Heart left ventricle (tissue), 16 donors: ENCODE data around the gene RNF6. TPM values are rescaled to one million over a fixed set of nuclear protein-coding genes. Genes with fewer than 3 reads are reported as not detected.

Experiments used
- ATAC-seq, 4 donors: fragments of 200-7000 bp; cut with Tn5 transposase; one replicate each; pipeline ENCODE4 v1.9.1; 2020 to 2022; ENCODE audit warnings: moderate library complexity in 4 of 4, mild to moderate bottlenecking in 3 of 4, moderate number of reproducible peaks in 1 of 4
- DNase-seq, 5 donors: peaks; one replicate each; pipeline ENCODE4 v3.0.0-alpha.2; 2020
- H3K27ac ChIP-seq, 12 donors: fragments of 200-600 bp; sonication (generic) in 4 of 12; one replicate each; pipeline versions ENCODE4 v1.5.0 to v1.8.0; 2016 to 2022; ENCODE audit warnings: mild to moderate bottlenecking in 2 of 12
- H3K27me3 ChIP-seq, 9 donors: fragments of 200-600 bp; sonication (generic) in 2 of 9; one replicate each; pipeline versions ENCODE4 v1.5.1 to v1.8.0; 2016 to 2022; ENCODE audit warnings: mild to moderate bottlenecking in 3 of 9
- H3K36me3 ChIP-seq, 9 donors: fragments of 200-600 bp; sonication (generic) in 2 of 9; one replicate each; pipeline versions ENCODE4 v1.5.0 to v1.8.0; 2018 to 2022; ENCODE audit warnings: mild to moderate bottlenecking in 2 of 9
- H3K4me1 ChIP-seq, 12 donors: fragments of 200-600 bp; sonication (generic) in 4 of 12; one replicate each; pipeline versions ENCODE4 v1.5.0 to v1.8.0; 2016 to 2022; ENCODE audit warnings: mild to moderate bottlenecking in 3 of 12
- H3K4me3 ChIP-seq, 12 donors: fragments of 200-600 bp; sonication (generic) in 4 of 12; one replicate each; pipeline versions ENCODE4 v1.5.0 to v1.8.0; 2017 to 2022; ENCODE audit warnings: mild to moderate bottlenecking in 9 of 12, moderate library complexity in 4 of 12
- H3K9me3 ChIP-seq, 12 donors: fragments of 200-600 bp; sonication (generic) in 4 of 12; one replicate each; pipeline versions ENCODE4 v1.5.0 to v1.8.0; 2016 to 2022; ENCODE audit warnings: mild to moderate bottlenecking in 1 of 12
- POLR2A ChIP-seq, 2 donors: fragments of 450-650 bp; IDR thresholded peaks; one replicate each; pipeline ENCODE4 v1.6.1; 2017; ENCODE audit warnings: antibody characterized with exemption in 2 of 2, mild to moderate bottlenecking in 2 of 2, moderate library complexity in 2 of 2
- WGBS, 4 donors: extraction: QIAGEN DNeasy Blood & Tissue Kit in 2 of 4; methylation state at CpG; one replicate each; pipeline versions ENCODE4 v1.1.5 to v1.1.7; 2013 to 2018; 5-methylcytosine and 5-hydroxymethylcytosine counted together
- intact Hi-C, 10 donors: fragments of 100-400 bp; cut with DNase I; formaldehyde crosslinking; loops; one replicate each; pipeline versions ENCODE4 v1.11.1 to v1.14.2; 2022
- polyA plus RNA-seq, 2 donors: library from polyadenylated mRNA; stranded (reverse); fragments of 200-250 nt; gene quantifications; one replicate each; pipeline ENCODE4 v1.2.3, GENCODE V29; 2013
- total RNA-seq, 9 donors: library from RNA; depleted of rRNA in 2 of 9; stranded (reverse); fragments of >200 nt in 2 of 9; fragmentation: NEBNext Ultra II Directional in 3 of 9; extraction: Animal tissue kit (Norgen Biotek cat#: 25700) in 3 of 9; gene quantifications; one replicate each; pipeline versions ENCODE4 v1.1.0 to v1.2.4, GENCODE V29; 2016 to 2023
- TF ChIP-seq, protein P1 (sequence below), 12 donors: fragments of 200-600 bp; sonication (generic) in 4 of 12; IDR thresholded peaks; one replicate each; pipeline versions ENCODE4 v1.5.0 to v1.8.0; 2018 to 2022; ENCODE audit warnings: antibody characterized with exemption in 12 of 12, mild to moderate bottlenecking in 5 of 12
- donor health status: ischemic (EF 13 %, LVEDD 7.1; RV severe dilation, severe dysfunction).
- donor health status: healthy with polysubstance abuse.
- donor health status: DM: no; HTN: yes; CAD: no.
- donor health status: DM: no; HTN: no; CAD: no.
- donor health status: ischemic (EF 25% LVEDD 6.9; RV normal size, moderate dysfunction).
- donor health status: ischemic (EF 25% LVEDD 5.7; RV mildly dilated, moderate dysfunction).
- donor health status: healthy.
- donor health status: DM: yes; HTN: yes; CAD: no.
- donor health status: ischemic (EF 35%, LVEDD 5.7; RV mildly dilated, moderate dysfunction).
- donor health status: nonischemic (EF 11% LVEDD 7.7; RV severe dilation, severe dysfunction).
- donor health status: DM: yes; HTN: yes; CAD: no.
- donor health status: PGD.
- donor health status: ischemic (EF 29% LVEDD 5.4; RV normal size, mild dysfunction).
- donor health status: nonischemic (EF 23%, LVEDD 6.1; RV moderate dilation, normal function).

The RNF6 gene
- total and polyA plus RNA-seq, 11 donors, result 8.6 to 38.2 (median 23.8) TPM

GRCh38 chr13:26246154-26246553, 24.0 kb upstream of the RNF6 start:
- intact Hi-C loops, result no loop called here
- Histone ChIP-seq H3K27me3 (peaks cover 0 to 3% (median 0%) of the 10 kb centered on the region in 9 donors), H3K27ac (no peak overlapping the region), H3K4me3 (no peak overlapping the region), H3K4me1 (no peaks in the 10 kb centered on the region), H3K36me3 (no peaks in the 10 kb centered on the region), H3K9me3 (peaks cover 0 to 8% (median 0%) of the 10 kb centered on the region in 12 donors)
- no peak for TF ChIP-seq POLR2A (IDR thresholded peaks at IDR 0.05)
- TF ChIP-seq, protein P1, sequence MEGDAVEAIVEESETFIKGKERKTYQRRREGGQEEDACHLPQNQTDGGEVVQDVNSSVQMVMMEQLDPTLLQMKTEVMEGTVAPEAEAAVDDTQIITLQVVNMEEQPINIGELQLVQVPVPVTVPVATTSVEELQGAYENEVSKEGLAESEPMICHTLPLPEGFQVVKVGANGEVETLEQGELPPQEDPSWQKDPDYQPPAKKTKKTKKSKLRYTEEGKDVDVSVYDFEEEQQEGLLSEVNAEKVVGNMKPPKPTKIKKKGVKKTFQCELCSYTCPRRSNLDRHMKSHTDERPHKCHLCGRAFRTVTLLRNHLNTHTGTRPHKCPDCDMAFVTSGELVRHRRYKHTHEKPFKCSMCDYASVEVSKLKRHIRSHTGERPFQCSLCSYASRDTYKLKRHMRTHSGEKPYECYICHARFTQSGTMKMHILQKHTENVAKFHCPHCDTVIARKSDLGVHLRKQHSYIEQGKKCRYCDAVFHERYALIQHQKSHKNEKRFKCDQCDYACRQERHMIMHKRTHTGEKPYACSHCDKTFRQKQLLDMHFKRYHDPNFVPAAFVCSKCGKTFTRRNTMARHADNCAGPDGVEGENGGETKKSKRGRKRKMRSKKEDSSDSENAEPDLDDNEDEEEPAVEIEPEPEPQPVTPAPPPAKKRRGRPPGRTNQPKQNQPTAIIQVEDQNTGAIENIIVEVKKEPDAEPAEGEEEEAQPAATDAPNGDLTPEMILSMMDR (IDR thresholded peaks at IDR 0.05), result no peak
- ATAC-seq (no peak), DNase-seq (no peak)
- WGBS, 4 donors, result 54 to 63% (median 61%) methylated on average over 5 of the region's 5 CpGs

- Histone ChIP-seq H3K9me3 (no peaks in the 10 kb centered on the region), H3K27me3 (no peaks in the 10 kb centered on the region), H3K36me3 (no peaks in the 10 kb centered on the region), H3K4me3 (no peak overlapping the region), H3K27ac (no peak overlapping the region), H3K4me1 (no peaks in the 10 kb centered on the region)
- ATAC-seq, result no peak
- DNase-seq, result no peak
- intact Hi-C loops, result no loop called here
- TF ChIP-seq, protein P1 (IDR thresholded peaks at IDR 0.05), result no peak
- no peak for TF ChIP-seq POLR2A (IDR thresholded peaks at IDR 0.05)
- WGBS, 4 donors, result 47 to 71% (median 63%) methylated on average over 1 of the region's 1 CpG
These were observed 14.2 kb upstream of the RNF6 start for GRCh38 chr13:26236296-26236695.

GRCh38 chr13:26230703-26231102, 8.6 kb upstream of the RNF6 start:
- intact Hi-C loops, result no loop called here
- H3K4me1 ChIP-seq, result peaks cover 0 to 13% (median 0%) of the 10 kb centered on the region in 12 donors
- H3K9me3 ChIP-seq, result no peaks in the 10 kb centered on the region
- no peaks in the 10 kb centered on the region for H3K27me3 ChIP-seq
- H3K36me3 ChIP-seq, result no peaks in the 10 kb centered on the region
- no peak overlapping the region for H3K4me3 ChIP-seq
- H3K27ac ChIP-seq, result no peak overlapping the region
- TF ChIP-seq, protein P1 (IDR thresholded peaks at IDR 0.05), result no peak
- no peak for TF ChIP-seq POLR2A (IDR thresholded peaks at IDR 0.05)
- ATAC-seq, result peak in 3 of 4 donors; percentile 76 to 84 (median 77)
- 29 to 40% (median 30%) methylated on average over 6 of the region's 6 CpGs for WGBS, 4 donors
- DNase-seq, result no peak

- TF ChIP-seq POLR2A (IDR thresholded peaks at IDR 0.05), result no peak
- TF ChIP-seq, protein P1 (IDR thresholded peaks at IDR 0.05), result no peak
- H3K9me3 ChIP-seq, result no peaks in the 10 kb centered on the region
- WGBS, 4 donors, result 91 to 97% (median 92%) methylated on average over 6 to 13 of the region's 13 CpGs
- intact Hi-C loops, result loop anchor here in 1 of 10 donors (2.0 kb wide), 1 partner anchor 16 kb away; no protein-coding TSS in a partner anchor
- peaks cover 0 to 13% (median 0%) of the 10 kb centered on the region in 12 donors for H3K4me1 ChIP-seq
- no peaks in the 10 kb centered on the region for H3K27me3 ChIP-seq
- DNase-seq (peak in 1 of 5 donors; percentile 58), ATAC-seq (no peak)
- no peaks in the 10 kb centered on the region for H3K36me3 ChIP-seq
- no peak overlapping the region for H3K27ac ChIP-seq
- H3K4me3 ChIP-seq, result no peak overlapping the region
These were observed 7.0 kb upstream of the RNF6 start for GRCh38 chr13:26229080-26229615.
